LNCAP (cell line): ENCODE data around the gene HRH1.

ENCODE experiments used
- CTCF ChIP-seq: fragments of 450-650 bp; IDR thresholded peaks from 2 replicates; pipeline ENCODE4 v1.5.1; 2017; ENCODE audit warnings: mild to moderate bottlenecking

Gene HRH1

GRCh38 chr3:11146773-11147660 is 7.3 kb upstream of the HRH1 start:
- TF ChIP-seq CTCF: no peak

- TF ChIP-seq CTCF: no peak
Measured at GRCh38 chr3:11150256-11150655, 4.0 kb upstream of the HRH1 start.

GRCh38 chr3:11152301-11152700 is 2.0 kb upstream of the HRH1 start:
- no peak for TF ChIP-seq CTCF

GRCh38 chr3:11154953-11155325 is 646 bp downstream of the HRH1 start:
- TF ChIP-seq CTCF: no peak

GRCh38 chr3:11155341-11156025 is 1.2 kb downstream of the HRH1 start:
- TF ChIP-seq CTCF: peak; percentile 77

GRCh38 chr3:11156026-11156410 is 1.7 kb downstream of the HRH1 start:
- TF ChIP-seq CTCF: no peak

- no peak for TF ChIP-seq CTCF
Measured at GRCh38 chr3:11157421-11157820, 3.1 kb downstream of the HRH1 start.
